Transverse colon (tissue), 4 donors: ENCODE data around the gene COL23A1. TPM values are rescaled to one million over a fixed set of nuclear protein-coding genes. Genes with fewer than 3 reads are reported as not detected.

Experiments
- DNase-seq: peaks from one replicate; pipeline ENCODE4 v3.0.0-alpha.2; 2019
- H3K27ac ChIP-seq, 4 donors: fragments of 200-600 bp; sonication (generic); 2 replicates each; pipeline ENCODE4 v1.5.1; 2016 to 2018; ENCODE audit warnings: inconsistent platforms in 4 of 4
- H3K27me3 ChIP-seq: fragments of 200-600 bp; sonication (generic); 2 replicates; pipeline ENCODE4 v1.5.1; 2017; ENCODE audit warnings: inconsistent platforms
- H3K36me3 ChIP-seq, 4 donors: fragments of 200-600 bp; sonication (generic); 2 replicates each; pipeline ENCODE4 v1.5.1; 2017 to 2019; ENCODE audit warnings: inconsistent platforms in 4 of 4
- H3K4me1 ChIP-seq, 4 donors: fragments of 200-600 bp; sonication (generic); 2 replicates each; pipeline ENCODE4 v1.5.1; 2017 to 2020; ENCODE audit warnings: inconsistent platforms in 4 of 4
- H3K4me3 ChIP-seq, 4 donors: fragments of 200-600 bp; sonication (generic); 1 replicate in 1 of 4; 2 replicates in 3 of 4; pipeline versions ENCODE4 v1.5.1 to v1.6.1; 2017 to 2019; ENCODE audit warnings: inconsistent platforms in 4 of 4
- H3K9me3 ChIP-seq, 2 donors: fragments of 200-600 bp; sonication (generic); 2 replicates each; pipeline ENCODE4 v1.5.1; 2017 to 2019; ENCODE audit warnings: inconsistent platforms in 2 of 2
- CTCF ChIP-seq, 5 experiments: fragments of 200-600 bp in 3 of 5; fragments of 450-650 bp in 2 of 5; sonication (generic) in 3 of 5; IDR thresholded peaks; 1 replicate in 2 of 5; 2 replicates in 3 of 5; pipeline ENCODE4 v1.5.1; 2016 to 2017; ENCODE audit warnings: antibody characterized with exemption in 5 of 5, inconsistent platforms in 3 of 5, mild to moderate bottlenecking in 2 of 5, moderate library complexity in 1 of 5
- EP300 ChIP-seq: sonication (generic); formaldehyde crosslinking; IDR thresholded peaks from one replicate; pipeline ENCODE4 v1.6.1; 2017; ENCODE audit warnings: antibody characterized with exemption, low read depth
- POLR2A ChIP-seq: fragments of 450-650 bp; IDR thresholded peaks from one replicate; pipeline ENCODE4 v1.6.1; 2016; ENCODE audit warnings: antibody characterized with exemption, mild to moderate bottlenecking, moderate library complexity
- POLR2AphosphoS5 ChIP-seq, 3 donors: sonication (generic); formaldehyde crosslinking; IDR thresholded peaks; one replicate each; pipeline ENCODE4 v1.6.1; 2016; ENCODE audit warnings: antibody characterized with exemption in 3 of 3
- WGBS, 2 donors: methylation state at CpG; one replicate each; pipeline ENCODE4 v1.1.5; 2018; ENCODE audit warnings: low coverage in 1 of 2; 5-methylcytosine and 5-hydroxymethylcytosine counted together
- in situ Hi-C, 4 donors: fragments of 200-750 bp; cut with MboI; loops; one replicate each; pipeline versions ENCODE4 v1.15.0 to v1.15.1; 2017; ENCODE audit warnings: low sequenced_read_pairs in 3 of 4, low pct_ligation_motif_present in 1 of 4, low pct_unique_long_range_greater_than_20kb in 1 of 4
- intact Hi-C: fragments of 100-400 bp; cut with DNase I; formaldehyde crosslinking; loops from one replicate; pipeline ENCODE4 v1.15.1; 2023; ENCODE audit warnings: low total_unique reads
- total RNA-seq, 4 donors: library from RNA; depleted of rRNA; stranded (reverse); fragments of >200 nt; gene quantifications; one replicate each; pipeline ENCODE4 v1.1.0, GENCODE V29; 2016

COL23A1 gene
- total RNA-seq, 4 donors from 2014 or later: 0.14 to 2.2 (median 1.4) TPM; not detected in 1

- Histone ChIP-seq H3K27me3 (no peaks in the 10 kb centered on the region), H3K4me3 (no peak overlapping the region), H3K27ac (no peak overlapping the region), H3K36me3 (no peaks in the 10 kb centered on the region), H3K9me3 (no peaks in the 10 kb centered on the region), H3K4me1 (no peaks in the 10 kb centered on the region)
- 50 to 70% methylated on average over 10 to 25 of the region's 25 CpGs for WGBS, 2 donors
- no peak for DNase-seq
- in situ Hi-C loops (no loop called here), intact Hi-C loops (no loop called here)
- TF ChIP-seq EP300 (no peak), POLR2A (no peak), POLR2AphosphoS5 (IDR thresholded peaks at IDR 0.05) (no peak), CTCF (IDR thresholded peaks at IDR 0.05) (no peak)
Observed at GRCh38 chr5:178363501-178364325, 226.5 kb downstream of the COL23A1 start.

GRCh38 chr5:178361657-178362445 lies 228.3 kb downstream of the COL23A1 start:
- no peak for DNase-seq
- Histone ChIP-seq H3K27ac (no peak overlapping the region), H3K4me1 (peaks cover 0 to 4% (median 0%) of the 10 kb centered on the region in 4 donors), H3K9me3 (no peaks in the 10 kb centered on the region), H3K4me3 (no peak overlapping the region), H3K36me3 (no peaks in the 10 kb centered on the region), H3K27me3 (no peaks in the 10 kb centered on the region)
- intact Hi-C loops: no loop called here
- WGBS, 2 donors: 80 to 82% methylated on average over 3 to 19 of the region's 19 CpGs
- TF ChIP-seq POLR2A: no peak
- in situ Hi-C loops: no loop called here

- Histone ChIP-seq H3K27me3 (no peaks in the 10 kb centered on the region), H3K4me1 (peaks cover 0 to 13% (median 8%) of the 10 kb centered on the region in 4 donors), H3K36me3 (no peaks in the 10 kb centered on the region), H3K4me3 (no peak overlapping the region), H3K27ac (no peak overlapping the region), H3K9me3 (no peaks in the 10 kb centered on the region)
- intact Hi-C loops (no loop called here), in situ Hi-C loops (no loop called here)
- 72% methylated on average over 5 of the region's 5 CpGs; no CpG with 5 or more reads in 1 of the 2 donors for WGBS, 2 donors
- no peak for TF ChIP-seq CTCF (IDR thresholded peaks at IDR 0.05)
- TF ChIP-seq POLR2A: no peak
- no peak for TF ChIP-seq EP300
- TF ChIP-seq POLR2AphosphoS5 (IDR thresholded peaks at IDR 0.05): no peak
- no peak for DNase-seq
Observed at GRCh38 chr5:178360926-178361235, 229.3 kb downstream of the COL23A1 start.

- Histone ChIP-seq H3K4me1 (peaks cover 0 to 13% (median 8%) of the 10 kb centered on the region in 4 donors), H3K27ac (no peak overlapping the region), H3K9me3 (no peaks in the 10 kb centered on the region), H3K27me3 (no peaks in the 10 kb centered on the region), H3K4me3 (no peak overlapping the region), H3K36me3 (no peaks in the 10 kb centered on the region)
- DNase-seq: no peak
- in situ Hi-C loops: no loop called here
- WGBS, 2 donors: 76% methylated on average over 19 of the region's 19 CpGs; no CpG with 5 or more reads in 1 of the 2 donors
- TF ChIP-seq CTCF (IDR thresholded peaks at IDR 0.05) (no peak), POLR2A (no peak)
- intact Hi-C loops: no loop called here
Observed at GRCh38 chr5:178360222-178360925, 229.8 kb downstream of the COL23A1 start.
